Uterus (tissue), 4 donors: ENCODE data around the gene CNPPD1. TPM values are rescaled to one million over a fixed set of nuclear protein-coding genes. Genes with fewer than 3 reads are reported as not detected.
A peak's percentile ranks its signal among the peaks of the same experiment; 100 is the strongest.

Experiments
- DNase-seq, 2 donors: peaks; one replicate each; pipeline ENCODE4 v3.0.0-alpha.2; 2019 to 2020
- H3K27ac ChIP-seq, 2 donors: fragments of 200-600 bp; sonication (generic); 1 replicate in 1 of 2; 2 replicates in 1 of 2; pipeline ENCODE4 v1.5.1; 2016 to 2018
- H3K27me3 ChIP-seq, 2 donors: fragments of 200-600 bp; sonication (generic); one replicate each; pipeline ENCODE4 v1.5.1; 2018 to 2019; ENCODE audit warnings: control low read depth in 1 of 2
- H3K36me3 ChIP-seq, 2 donors: fragments of 200-600 bp; sonication (generic); one replicate each; pipeline ENCODE4 v1.5.1; 2019; ENCODE audit warnings: control low read depth in 1 of 2
- H3K4me1 ChIP-seq, 2 donors: fragments of 200-600 bp; sonication (generic); one replicate each; pipeline ENCODE4 v1.5.1; 2018 to 2019; ENCODE audit warnings: control low read depth in 1 of 2
- H3K4me3 ChIP-seq, 2 donors: fragments of 200-600 bp; sonication (generic); 1 replicate in 1 of 2; 2 replicates in 1 of 2; pipeline ENCODE4 v1.5.1; 2018 to 2019; ENCODE audit warnings: mild to moderate bottlenecking in 1 of 2
- H3K9me3 ChIP-seq, 2 donors: fragments of 200-600 bp; sonication (generic); one replicate each; pipeline ENCODE4 v1.5.1; 2019; ENCODE audit warnings: control low read depth in 1 of 2
- CTCF ChIP-seq, 4 experiments: fragments of 200-600 bp in 2 of 4; fragments of 450-650 bp in 2 of 4; sonication (generic) in 2 of 4; IDR thresholded peaks; one replicate each; pipeline ENCODE4 v1.5.1; 2016 to 2019; ENCODE audit warnings: antibody characterized with exemption in 4 of 4, mild to moderate bottlenecking in 2 of 4, moderate library complexity in 1 of 4
- POLR2A ChIP-seq, 2 donors: fragments of 450-650 bp; IDR thresholded peaks; one replicate each; pipeline ENCODE4 v1.6.1; 2016; ENCODE audit warnings: antibody characterized with exemption in 2 of 2, mild to moderate bottlenecking in 1 of 2, moderate library complexity in 1 of 2
- intact Hi-C: fragments of 100-400 bp; cut with DNase I; formaldehyde crosslinking; loops from one replicate; pipeline ENCODE4 v1.15.1; 2023; ENCODE audit warnings: low total_unique reads
- total RNA-seq, 4 donors: library from RNA; depleted of rRNA in 3 of 4; stranded (reverse); fragments of >200 nt in 3 of 4; gene quantifications; one replicate each; pipeline versions ENCODE4 v1.1.0 to v1.2.4, GENCODE V29; 2014 to 2023
- donor health status: DM: yes; HTN: yes; CAD: no.

Gene CNPPD1
- total RNA-seq, 4 donors from 2014 or later: 3.1 to 56.2 (median 35.8) TPM

- Histone ChIP-seq H3K27me3 (no peaks in the 10 kb centered on the region), H3K27ac (no peak overlapping the region), H3K36me3 (no peaks in the 10 kb centered on the region), H3K4me1 (peaks cover 0 to 4% of the 10 kb centered on the region in 2 donors), H3K4me3 (no peak overlapping the region), H3K9me3 (no peaks in the 10 kb centered on the region)
- intact Hi-C loops: loop anchor here (5.0 kb wide), 1 partner anchor 134 kb away; no protein-coding TSS in a partner anchor
- TF ChIP-seq POLR2A (IDR thresholded peaks at IDR 0.05): no peak
- no peak for TF ChIP-seq CTCF (IDR thresholded peaks at IDR 0.05)
- DNase-seq: no peak
Measured at GRCh38 chr2:219163156-219163555, 13.6 kb downstream of the CNPPD1 start.

GRCh38 chr2:219161097-219161496 is 15.6 kb downstream of the CNPPD1 start:
- TF ChIP-seq CTCF (IDR thresholded peaks at IDR 0.05): no peak
- no peak for TF ChIP-seq POLR2A (IDR thresholded peaks at IDR 0.05)
- H3K36me3 ChIP-seq: no peaks in the 10 kb centered on the region
- peak overlapping the region; percentile 77 to 94 for H3K4me3 ChIP-seq
- H3K27me3 ChIP-seq: no peaks in the 10 kb centered on the region
- intact Hi-C loops: loop anchor here (5.0 kb wide), 1 partner anchor 136 kb away; no protein-coding TSS in a partner anchor
- H3K4me1 ChIP-seq: peaks cover 0 to 4% of the 10 kb centered on the region in 2 donors
- H3K27ac ChIP-seq: peak overlapping the region; percentile 94 to 98
- no peaks in the 10 kb centered on the region for H3K9me3 ChIP-seq
- DNase-seq: no peak

- no peaks in the 10 kb centered on the region for H3K9me3 ChIP-seq
- H3K4me3 ChIP-seq: peak within 1 kb of the TSS; percentile 77 to 94
- peak within 1 kb of the TSS; percentile 94 to 98 for H3K27ac ChIP-seq
- no peaks in the 10 kb centered on the region for H3K27me3 ChIP-seq
- peak; percentile 98 to 99 for DNase-seq
- H3K4me1 ChIP-seq: peaks cover 0 to 4% of the 10 kb centered on the region in 2 donors
- intact Hi-C loops: loop anchor here (5.0 kb wide), 1 partner anchor 137 kb away; no protein-coding TSS in a partner anchor
- peak; percentile 97 to 100 (median 98) for TF ChIP-seq CTCF (IDR thresholded peaks at IDR 0.05)
- peak; percentile 31 to 69 for TF ChIP-seq POLR2A (IDR thresholded peaks at IDR 0.05)
- no peaks in the 10 kb centered on the region for H3K36me3 ChIP-seq
Measured at GRCh38 chr2:219160186-219161017, 16.3 kb downstream of the CNPPD1 start, which contains the start of gene NHEJ1. NHEJ1 (minus strand) TSS chr2:219160815; CDS start chr2:219158362, 2,453 bp downstream.

- peaks cover 0 to 4% of the 10 kb centered on the region in 2 donors for H3K4me1 ChIP-seq
- H3K27me3 ChIP-seq: no peaks in the 10 kb centered on the region
- no peak for TF ChIP-seq CTCF (IDR thresholded peaks at IDR 0.05)
- no peak for TF ChIP-seq POLR2A (IDR thresholded peaks at IDR 0.05)
- peak overlapping the region; percentile 94 to 98 for H3K27ac ChIP-seq
- H3K36me3 ChIP-seq: no peaks in the 10 kb centered on the region
- intact Hi-C loops: loop anchor here (5.0 kb wide), 2 partner anchors 102 to 138 kb away; no protein-coding TSS in a partner anchor
- peak overlapping the region; percentile 77 to 94 for H3K4me3 ChIP-seq
- no peaks in the 10 kb centered on the region for H3K9me3 ChIP-seq
- DNase-seq: no peak
Measured at GRCh38 chr2:219159771-219160185, 16.9 kb downstream of the CNPPD1 start.

GRCh38 chr2:219158586-219158985 is 18.1 kb downstream of the CNPPD1 start:
- H3K36me3 ChIP-seq: no peaks in the 10 kb centered on the region
- H3K27me3 ChIP-seq: no peaks in the 10 kb centered on the region
- intact Hi-C loops: loop anchor here (5.0 kb wide), 1 partner anchor 101 kb away; no protein-coding TSS in a partner anchor
- peaks cover 0 to 4% of the 10 kb centered on the region in 2 donors for H3K4me1 ChIP-seq
- H3K4me3 ChIP-seq: no peak overlapping the region
- no peak overlapping the region for H3K27ac ChIP-seq
- no peak for TF ChIP-seq CTCF (IDR thresholded peaks at IDR 0.05)
- TF ChIP-seq POLR2A (IDR thresholded peaks at IDR 0.05): no peak
- DNase-seq: no peak
- no peaks in the 10 kb centered on the region for H3K9me3 ChIP-seq
